Astrocyte (in vitro differentiated cells and primary cell): ENCODE results near the gene MAP3K4.

Experiments
- EZH2 ChIP-seq: IDR thresholded peaks from 2 replicates; pipeline ENCODE4 v1.6.1; 2012; ENCODE audit warnings: mild to moderate bottlenecking, low read length, inconsistent platforms; ENCODE audit not compliant: insufficient read depth
- TF ChIP-seq, protein P1 (sequence below): IDR thresholded peaks from 2 replicates; pipeline ENCODE4 v1.5.1; 2011; ENCODE audit warnings: low read depth, mild to moderate bottlenecking, inconsistent platforms, low read length, moderate library complexity; ENCODE audit not compliant: insufficient read depth

DNA sequence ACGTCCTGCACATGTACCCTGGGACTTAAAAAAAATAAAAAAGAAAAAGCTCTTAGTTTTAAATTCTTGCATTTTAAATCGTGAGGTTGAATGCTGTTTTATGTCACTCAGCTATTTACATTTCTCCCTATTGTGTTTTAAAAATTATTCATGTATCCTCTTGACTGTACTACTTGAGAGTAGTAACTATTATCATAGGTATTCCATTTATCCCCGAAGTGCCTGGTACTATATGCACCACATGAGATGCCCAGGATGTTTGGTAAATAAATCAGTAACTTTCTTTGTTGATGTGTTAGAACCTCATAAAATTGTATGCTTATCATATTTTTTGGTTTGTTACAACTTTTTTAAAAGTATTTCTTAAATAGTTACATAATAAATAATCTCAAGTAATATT lies 18.4 kb downstream of the MAP3K4 start:
- TF ChIP-seq, protein P1, sequence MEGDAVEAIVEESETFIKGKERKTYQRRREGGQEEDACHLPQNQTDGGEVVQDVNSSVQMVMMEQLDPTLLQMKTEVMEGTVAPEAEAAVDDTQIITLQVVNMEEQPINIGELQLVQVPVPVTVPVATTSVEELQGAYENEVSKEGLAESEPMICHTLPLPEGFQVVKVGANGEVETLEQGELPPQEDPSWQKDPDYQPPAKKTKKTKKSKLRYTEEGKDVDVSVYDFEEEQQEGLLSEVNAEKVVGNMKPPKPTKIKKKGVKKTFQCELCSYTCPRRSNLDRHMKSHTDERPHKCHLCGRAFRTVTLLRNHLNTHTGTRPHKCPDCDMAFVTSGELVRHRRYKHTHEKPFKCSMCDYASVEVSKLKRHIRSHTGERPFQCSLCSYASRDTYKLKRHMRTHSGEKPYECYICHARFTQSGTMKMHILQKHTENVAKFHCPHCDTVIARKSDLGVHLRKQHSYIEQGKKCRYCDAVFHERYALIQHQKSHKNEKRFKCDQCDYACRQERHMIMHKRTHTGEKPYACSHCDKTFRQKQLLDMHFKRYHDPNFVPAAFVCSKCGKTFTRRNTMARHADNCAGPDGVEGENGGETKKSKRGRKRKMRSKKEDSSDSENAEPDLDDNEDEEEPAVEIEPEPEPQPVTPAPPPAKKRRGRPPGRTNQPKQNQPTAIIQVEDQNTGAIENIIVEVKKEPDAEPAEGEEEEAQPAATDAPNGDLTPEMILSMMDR, result no peak
- no peak for TF ChIP-seq EZH2
